Measurements from ENCODE around the gene CA12.

The CA12 gene

GRCh38 chr15:63306492-63307073 is 75.1 kb downstream of the CA12 start:
- DNase-seq (ENCODE audit: low spot score), result no peak

DNA sequence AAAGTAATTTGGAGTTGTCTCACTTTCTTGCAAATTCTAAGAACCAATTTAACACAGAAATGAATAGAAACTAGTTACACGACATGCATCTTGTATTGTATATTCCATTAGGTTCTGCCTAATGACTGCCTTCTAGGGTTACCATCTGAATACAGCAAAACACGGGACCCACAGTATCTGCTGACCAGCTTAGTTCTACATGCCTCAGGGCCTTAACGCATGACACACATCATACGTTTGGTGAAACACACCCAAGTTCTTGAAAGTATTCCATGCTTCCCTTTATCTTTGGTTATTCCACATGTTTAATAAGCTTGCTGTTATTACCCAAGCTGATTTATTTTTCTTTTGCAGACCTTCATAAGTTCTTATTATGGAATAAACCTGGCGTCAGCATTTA is 76.4 kb downstream of the CA12 start:
- no peak for DNase-seq (ENCODE audit: low spot score)

DNA sequence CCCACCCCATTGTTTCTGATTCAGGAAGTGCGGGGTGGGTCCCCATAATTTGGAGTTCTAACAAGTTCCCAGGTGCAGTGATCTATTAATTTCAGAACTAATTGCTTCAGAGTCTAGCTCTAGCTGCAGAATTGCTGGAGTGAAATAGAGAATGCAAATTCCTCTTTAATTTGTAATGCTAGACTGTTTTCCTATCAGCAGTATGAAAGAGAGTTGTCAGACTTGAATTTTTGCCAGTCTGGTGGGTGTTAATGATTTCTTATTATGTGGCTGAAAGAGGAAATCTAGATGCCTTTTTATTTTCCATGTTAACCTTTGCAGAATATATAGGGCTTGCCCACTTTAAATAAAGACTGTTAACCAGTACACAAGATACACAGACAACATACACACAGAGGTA is 80.6 kb downstream of the CA12 start:
- DNase-seq (ENCODE audit: low spot score), result no peak

- DNase-seq (ENCODE audit: low spot score), result no peak
Measured at GRCh38 chr15:63299943-63300575, 81.6 kb downstream of the CA12 start.

DNA sequence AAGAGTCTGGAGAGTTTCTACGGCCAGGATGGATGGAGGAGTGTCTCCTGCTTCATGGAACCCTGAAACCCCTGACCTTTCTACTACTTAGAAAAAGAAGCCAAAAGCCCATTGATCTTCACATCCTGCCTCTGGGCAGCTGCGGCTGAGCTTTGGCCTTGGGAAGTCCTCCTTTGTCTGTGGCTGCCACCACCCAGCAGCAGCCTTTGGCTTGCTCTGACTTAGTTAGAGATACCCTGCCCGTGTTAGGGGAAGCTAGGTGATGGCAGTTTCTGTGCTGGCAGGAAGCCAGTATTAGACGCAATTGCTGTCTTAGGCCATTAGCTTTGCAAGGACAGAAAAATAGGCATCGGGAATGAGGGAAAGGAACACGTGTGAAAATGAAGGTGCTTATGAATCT is 85.5 kb downstream of the CA12 start:
- DNase-seq (ENCODE audit: low spot score), result no peak

DNA sequence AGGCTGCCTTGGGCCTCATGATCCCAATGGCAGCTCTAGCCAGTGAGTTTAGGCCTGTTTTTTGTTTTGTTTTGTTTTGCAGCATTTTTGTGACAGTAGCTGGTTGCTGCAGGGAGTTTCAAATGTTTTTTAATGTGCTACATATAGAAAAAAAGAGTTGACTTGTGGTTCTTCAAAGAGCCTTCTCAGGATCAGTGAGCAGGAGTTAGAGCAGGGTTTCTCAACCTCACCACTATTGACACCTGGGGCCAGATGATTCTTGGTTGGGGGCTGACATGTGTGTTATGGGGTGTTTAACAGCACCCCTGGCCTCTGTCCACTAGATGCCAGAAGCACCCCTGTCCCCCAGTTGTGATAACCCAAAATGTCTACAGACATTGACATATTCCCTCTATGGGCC is 86.3 kb downstream of the CA12 start:
- DNase-seq (ENCODE audit: low spot score), result no peak

DNA sequence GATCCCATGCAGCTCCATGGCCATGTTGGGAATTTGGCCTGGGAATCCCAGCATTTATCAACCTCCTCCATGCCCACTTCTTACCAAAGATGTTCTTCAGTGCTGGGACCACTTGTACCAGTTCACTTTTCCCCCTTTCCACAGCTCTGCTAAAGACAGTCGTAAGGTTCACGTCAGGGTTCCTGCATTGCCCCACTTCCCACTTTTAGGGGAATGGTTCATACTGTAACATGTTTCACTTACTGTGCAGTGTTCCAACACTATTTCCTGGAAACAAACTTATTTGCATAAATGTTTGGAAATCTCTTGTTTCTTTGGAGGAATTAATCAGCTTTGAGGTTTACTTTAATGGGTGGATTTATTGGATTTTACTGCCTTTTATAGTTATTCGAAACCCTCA is 87.3 kb downstream of the CA12 start:
- DNase-seq (ENCODE audit: low spot score), result no peak

- peak; percentile 9 for DNase-seq (ENCODE audit: low spot score)
Measured at GRCh38 chr15:63292771-63293170, 88.9 kb downstream of the CA12 start.

DNA sequence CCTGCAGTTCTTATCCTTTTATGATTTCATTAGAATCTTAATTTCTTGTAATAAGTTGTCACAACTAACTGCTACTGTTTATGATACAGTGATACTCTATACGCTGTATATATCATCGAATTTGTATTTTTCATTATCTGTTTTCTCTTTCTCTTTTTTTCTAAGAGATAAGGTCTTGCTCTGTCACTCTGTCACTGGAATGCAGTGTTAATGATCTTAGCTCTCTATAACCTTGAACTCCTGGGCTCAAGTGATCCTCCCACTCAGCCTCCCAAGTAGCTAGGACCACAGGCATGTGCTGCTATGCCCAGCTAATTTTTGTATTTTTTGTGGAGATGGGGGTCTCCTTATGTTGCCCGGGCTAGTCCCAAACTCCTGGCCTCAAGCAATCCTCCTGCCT is 89.4 kb downstream of the CA12 start:
- DNase-seq (ENCODE audit: low spot score), result no peak

GRCh38 chr15:63291507-63291906 is 90.1 kb downstream of the CA12 start:
- DNase-seq (ENCODE audit: low spot score), result peak; percentile 76

GRCh38 chr15:63288778-63289378 is 92.8 kb downstream of the CA12 start:
- peak; percentile 70 for DNase-seq (ENCODE audit: low spot score)

DNA sequence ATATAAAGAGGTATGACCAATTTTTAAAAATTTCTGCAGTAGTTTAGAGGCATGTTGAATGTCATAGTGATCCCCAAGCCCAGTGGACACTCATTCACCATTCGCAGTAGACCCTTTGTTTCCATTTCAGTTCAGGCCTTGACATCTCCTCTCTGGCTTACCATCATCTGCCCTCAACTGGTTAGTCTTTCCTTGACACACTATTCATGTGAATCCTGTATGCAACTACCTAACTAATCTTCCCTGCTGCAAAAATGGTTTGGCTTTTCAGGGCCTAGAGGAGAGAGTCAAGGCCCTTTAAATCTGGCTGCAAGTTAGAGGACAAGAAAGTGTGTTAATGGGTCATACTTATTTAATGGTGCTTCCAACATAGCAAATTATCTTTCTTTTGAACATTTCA is 93.3 kb downstream of the CA12 start:
- no peak for DNase-seq (ENCODE audit: low spot score)

DNA sequence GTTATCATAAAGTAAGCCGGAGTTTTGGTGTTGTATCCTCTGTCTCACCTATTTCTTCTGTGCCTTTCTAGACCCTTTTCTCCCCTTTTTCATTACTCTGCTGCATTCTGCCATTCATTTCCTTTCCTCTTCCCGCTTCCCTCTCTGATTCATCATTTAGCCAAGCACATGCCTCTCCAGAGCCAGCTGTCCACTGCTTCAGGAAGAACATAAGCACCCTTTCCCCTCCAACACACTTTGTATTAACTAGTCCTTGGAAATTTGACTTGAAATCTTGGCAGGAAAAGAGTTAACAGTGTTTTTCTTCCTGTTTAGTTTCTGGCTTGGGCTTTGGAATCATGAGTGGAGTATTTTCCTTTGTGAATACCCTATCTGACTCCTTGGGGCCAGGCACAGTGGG is 94.5 kb downstream of the CA12 start:
- no peak for DNase-seq (ENCODE audit: low spot score)

GRCh38 chr15:63284335-63284734 is 97.3 kb downstream of the CA12 start:
- no peak for DNase-seq (ENCODE audit: low spot score)

- DNase-seq (ENCODE audit: low spot score), result no peak
Measured at GRCh38 chr15:63283126-63283525, 98.5 kb downstream of the CA12 start.

DNA sequence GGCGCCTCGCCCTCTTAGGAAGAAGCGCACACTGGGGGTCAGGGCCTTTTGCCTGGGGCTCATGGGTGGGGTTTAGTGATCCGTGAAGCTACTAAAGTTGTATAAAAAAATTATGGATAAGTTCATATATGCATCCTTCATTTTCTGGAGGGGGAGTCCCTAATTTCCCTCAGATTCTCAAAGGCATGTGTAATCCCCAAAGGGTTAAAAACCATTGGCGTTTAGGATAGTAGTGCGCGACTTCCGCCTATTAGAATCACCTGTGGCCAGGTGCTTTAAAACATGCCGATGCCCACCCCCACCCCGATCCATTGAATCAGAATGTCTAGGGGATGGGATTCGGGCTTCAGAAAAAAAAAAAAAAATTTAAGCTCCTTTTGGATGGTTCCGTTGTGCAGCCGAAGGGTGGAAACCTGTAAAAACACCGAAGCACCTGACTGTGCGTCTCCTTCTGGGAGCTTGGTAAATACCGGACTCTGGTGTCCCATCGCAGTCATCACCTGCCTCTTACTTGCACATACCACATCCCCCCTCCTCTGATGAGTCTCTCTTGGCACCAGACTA is 103.7 kb downstream of the CA12 start:
- DNase-seq (ENCODE audit: low spot score), result no peak

GRCh38 chr15:63277038-63277892 is 104.4 kb downstream of the CA12 start, which contains the start of gene APH1B:
TSS of gene APH1B (plus strand) at chr15:63277605. CDS start at chr15:63277624, 19 bp downstream.
- DNase-seq (ENCODE audit: low spot score), result peak; percentile 83

DNA sequence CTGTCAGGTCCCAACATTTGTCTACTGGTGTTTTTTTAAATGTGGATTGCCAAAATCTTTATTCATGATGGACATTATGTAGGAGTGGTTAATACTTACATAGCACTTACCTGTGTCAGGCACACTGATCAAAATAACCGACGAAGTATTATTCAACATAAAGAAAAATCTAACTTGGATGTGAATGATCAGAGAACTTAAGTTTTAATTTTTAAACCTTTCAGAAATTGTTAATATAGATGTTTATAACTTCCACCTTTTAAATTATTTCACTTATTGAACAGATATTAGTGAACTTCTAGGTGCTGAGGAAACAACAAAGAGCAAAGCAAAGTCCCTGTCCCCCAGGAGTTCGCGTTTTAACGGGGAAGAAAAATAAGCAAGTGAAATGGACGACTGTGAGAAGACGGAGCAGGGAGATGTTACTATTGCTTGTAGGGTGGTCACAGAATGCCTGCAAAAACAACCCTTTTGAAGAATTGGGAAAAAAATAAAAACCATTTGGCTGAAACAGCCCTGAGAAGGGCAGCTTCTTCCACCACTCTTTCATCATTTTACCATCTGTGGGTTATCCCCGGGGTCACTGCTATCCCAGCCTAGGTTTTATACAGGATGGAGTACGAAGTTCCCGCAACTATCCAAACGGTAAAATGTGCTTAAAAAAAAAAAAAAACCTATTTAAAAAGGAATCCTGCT is 105.2 kb downstream of the CA12 start:
- DNase-seq (ENCODE audit: low spot score), result no peak

DNA sequence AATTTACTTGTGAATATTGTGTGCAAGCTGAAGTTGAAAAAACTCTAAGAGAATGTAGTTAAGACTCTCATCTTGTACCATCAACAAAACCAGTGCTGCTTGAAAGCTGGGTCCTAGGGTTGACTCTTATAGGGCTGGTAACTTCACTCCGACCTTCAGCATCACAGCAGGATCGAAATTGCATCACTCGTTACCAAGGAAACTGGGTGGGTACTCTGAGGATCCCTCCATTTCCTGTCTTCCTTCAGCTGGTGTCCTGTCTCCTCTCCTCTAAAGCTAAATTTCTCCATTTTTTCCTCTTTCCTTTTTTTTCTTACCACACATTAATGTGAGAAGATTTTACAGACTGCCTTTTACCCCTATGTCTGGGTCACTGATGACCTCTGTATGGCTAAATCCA is 107.2 kb downstream of the CA12 start:
- DNase-seq (ENCODE audit: low spot score), result no peak
